Stimulated activated naive B cell treated with anti-CD40 and anti-IgM and Interleukin-4, amounts not matched to agents 10 μg/mL and 1 μg/mL and 100 μg/mL, for 72 hours (primary cell): Measurements from ENCODE around the gene CFAP57.

Experiments used
- ATAC-seq, 2 donors: fragments of 150-1000 bp; cut with Tn5 transposase; replicated peaks; 2 replicates each; pipeline ENCODE4 v1.10.0; 2021; ENCODE audit warnings: moderate library complexity in 1 of 2
- DNase-seq: peaks from one replicate; pipeline ENCODE4 v3.0.0; 2021
- H3K27ac Mint-ChIP-seq: one replicate; pipeline ENCODE4 v1.8.0; 2022; ENCODE audit warnings: mild to moderate bottlenecking, mixed read lengths
- H3K27me3 Mint-ChIP-seq, 2 donors: one replicate each; pipeline ENCODE4 v1.8.0; 2022; ENCODE audit warnings: mixed read lengths in 2 of 2
- H3K36me3 Mint-ChIP-seq, 2 donors: one replicate each; pipeline ENCODE4 v1.8.0; 2022; ENCODE audit warnings: mixed read lengths in 2 of 2, mild to moderate bottlenecking in 1 of 2
- H3K4me1 Mint-ChIP-seq, 2 donors: one replicate each; pipeline ENCODE4 v1.8.0; 2022; ENCODE audit warnings: mixed read lengths in 2 of 2, mild to moderate bottlenecking in 1 of 2
- H3K4me3 Mint-ChIP-seq, 2 donors: one replicate each; pipeline ENCODE4 v1.8.0; 2022; ENCODE audit warnings: mild to moderate bottlenecking in 2 of 2, mixed read lengths in 2 of 2, moderate library complexity in 1 of 2
- H3K9me3 Mint-ChIP-seq, 2 donors: one replicate each; pipeline ENCODE4 v1.8.0; 2022; ENCODE audit warnings: mixed read lengths in 2 of 2, mild to moderate bottlenecking in 1 of 2

The CFAP57 gene

DNA sequence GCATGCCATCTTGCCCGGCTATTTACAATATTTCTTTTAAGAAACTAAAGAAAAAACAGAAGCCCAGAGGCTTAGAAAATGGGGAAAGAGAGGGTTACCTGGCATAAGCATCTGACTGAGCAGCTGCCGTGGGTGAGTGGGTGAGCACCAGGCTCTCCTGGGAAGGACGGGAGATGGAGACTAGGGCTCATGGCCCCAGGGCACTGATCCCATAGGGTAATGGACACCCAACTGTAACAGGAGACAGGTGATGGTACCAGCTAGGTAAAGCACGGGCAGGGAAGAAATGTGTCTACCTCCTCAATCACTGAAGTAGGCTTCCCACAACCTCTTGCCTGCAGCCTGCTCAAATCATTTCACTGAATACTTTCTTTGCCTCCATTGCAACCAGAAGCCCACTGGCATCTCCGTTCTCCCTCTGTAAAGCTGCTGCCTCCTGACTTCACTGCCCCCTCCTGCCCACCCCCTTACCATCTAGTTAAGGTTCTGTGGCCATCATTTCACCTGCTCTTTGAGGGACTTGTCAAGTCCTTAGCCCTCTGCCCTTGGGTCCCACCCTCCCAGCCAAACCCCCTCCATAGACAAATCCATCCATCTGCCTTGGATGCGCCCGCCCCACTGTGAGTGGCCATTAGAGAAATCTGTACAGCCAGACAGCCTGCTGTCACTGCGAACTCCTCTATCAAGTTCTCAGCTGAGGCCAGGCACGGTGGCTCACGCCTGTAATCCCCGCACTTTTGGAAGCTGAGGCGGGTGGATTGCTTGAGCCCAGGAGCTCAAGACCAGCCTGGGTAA lies 103.9 kb downstream of the CFAP57 start:
- Mint-ChIP-seq H3K36me3 (no peaks in the 10 kb centered on the region), H3K4me1 (peaks cover 9 to 11% of the 10 kb centered on the region in 2 donors), H3K27me3 (peaks cover 15 to 25% of the 10 kb centered on the region in 2 donors), H3K9me3 (peaks cover 0 to 4% of the 10 kb centered on the region in 2 donors), H3K4me3 (no peak overlapping the region), H3K27ac (no peak overlapping the region)
- DNase-seq: no peak
- ATAC-seq: no peak

DNA sequence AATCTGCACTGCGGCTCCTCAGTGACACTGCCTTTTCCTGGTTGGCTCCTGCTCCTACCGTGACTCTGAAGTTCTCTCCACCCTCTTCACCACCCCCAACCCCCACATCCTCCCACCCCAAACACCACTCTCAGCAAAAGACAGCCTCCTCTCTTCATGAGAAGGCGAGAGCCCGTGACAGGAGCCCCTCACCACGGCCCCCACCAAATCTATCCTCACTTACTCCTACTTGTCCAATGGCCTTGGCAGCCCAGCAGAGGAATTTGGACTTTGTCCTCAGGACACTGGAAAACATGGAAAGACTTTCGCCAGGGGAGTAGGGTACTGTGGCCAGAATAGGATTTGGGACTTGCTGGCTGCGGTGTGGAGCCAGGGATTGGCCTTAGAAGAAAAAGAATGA lies 104.5 kb downstream of the CFAP57 start:
- no peak for ATAC-seq

DNA sequence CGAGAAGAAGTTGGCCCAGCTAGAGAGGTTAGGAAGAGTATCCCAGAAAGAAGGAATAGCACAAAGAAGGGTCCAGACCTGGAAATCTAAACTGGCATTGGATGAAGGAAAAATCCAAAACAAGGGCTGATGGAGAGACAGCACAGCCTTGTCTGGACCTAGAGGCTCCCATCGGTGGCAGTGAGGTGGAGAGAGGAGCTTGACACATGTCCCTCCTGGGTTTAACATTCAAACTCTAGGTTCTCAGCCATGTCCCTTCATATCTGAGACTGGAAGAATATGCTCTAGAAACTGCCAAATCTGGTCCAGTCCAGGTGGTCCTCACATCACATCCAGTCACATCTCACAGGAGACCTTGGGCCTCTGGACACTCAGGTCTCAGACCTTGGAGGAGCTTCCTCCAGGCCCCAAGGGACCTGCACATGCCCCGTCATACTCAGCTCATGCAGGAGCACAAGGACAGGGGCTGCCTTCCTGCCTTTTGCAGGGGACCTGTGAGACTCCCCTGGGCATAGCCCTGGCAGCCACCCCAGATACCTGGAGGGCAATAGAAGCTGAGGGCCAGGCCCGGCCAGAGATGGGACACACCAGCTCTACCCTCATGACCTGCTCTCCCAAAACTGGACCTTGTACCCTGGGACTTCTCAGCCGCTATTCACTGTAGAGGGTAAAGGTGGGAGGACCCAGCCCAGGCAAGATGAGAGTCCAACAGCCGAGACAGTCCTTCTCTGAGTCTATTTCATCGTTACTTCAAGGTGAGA lies 105.2 kb downstream of the CFAP57 start:
- ATAC-seq (no peak), DNase-seq (no peak)
- no peak overlapping the region for H3K4me3 Mint-ChIP-seq
- H3K27ac Mint-ChIP-seq: no peak overlapping the region
- H3K36me3 Mint-ChIP-seq: no peaks in the 10 kb centered on the region
- H3K4me1 Mint-ChIP-seq: peaks cover 6 to 9% of the 10 kb centered on the region in 2 donors
- H3K9me3 Mint-ChIP-seq: peaks cover 0 to 4% of the 10 kb centered on the region in 2 donors
- H3K27me3 Mint-ChIP-seq: peaks cover 4 to 16% of the 10 kb centered on the region in 2 donors

More for the DNA sequence above, 104.5 kb downstream of the CFAP57 start:
- Mint-ChIP-seq H3K4me1 (peaks cover 6 to 9% of the 10 kb centered on the region in 2 donors), H3K36me3 (no peaks in the 10 kb centered on the region), H3K4me3 (no peak overlapping the region), H3K27me3 (peaks cover 8 to 18% of the 10 kb centered on the region in 2 donors), H3K9me3 (peaks cover 0 to 4% of the 10 kb centered on the region in 2 donors), H3K27ac (peak overlapping the region; percentile 49)
- no peak for DNase-seq

DNA sequence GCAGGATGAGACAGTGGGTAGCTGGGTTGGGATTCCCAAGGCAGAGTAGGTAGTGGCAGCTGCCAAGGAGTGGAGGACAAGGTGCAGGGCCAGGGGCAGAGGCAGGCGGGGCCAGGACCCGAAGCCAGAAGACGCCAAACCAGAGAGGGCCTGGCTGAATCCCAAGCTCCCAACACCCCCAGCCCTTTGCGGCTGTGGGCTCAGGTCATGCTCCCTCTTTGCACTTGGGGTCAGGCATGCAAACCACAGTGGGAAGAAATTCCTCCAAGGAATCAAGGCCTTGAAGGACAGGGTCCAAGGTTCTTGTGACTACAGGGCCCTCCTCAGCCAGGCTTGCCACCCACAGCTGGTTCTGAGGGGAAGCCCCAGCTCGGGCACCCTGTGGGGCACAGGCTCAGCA lies 107.0 kb downstream of the CFAP57 start:
- DNase-seq: no peak
- Mint-ChIP-seq H3K4me1 (peaks cover 6 to 9% of the 10 kb centered on the region in 2 donors), H3K9me3 (peaks cover 0 to 4% of the 10 kb centered on the region in 2 donors)

DNA sequence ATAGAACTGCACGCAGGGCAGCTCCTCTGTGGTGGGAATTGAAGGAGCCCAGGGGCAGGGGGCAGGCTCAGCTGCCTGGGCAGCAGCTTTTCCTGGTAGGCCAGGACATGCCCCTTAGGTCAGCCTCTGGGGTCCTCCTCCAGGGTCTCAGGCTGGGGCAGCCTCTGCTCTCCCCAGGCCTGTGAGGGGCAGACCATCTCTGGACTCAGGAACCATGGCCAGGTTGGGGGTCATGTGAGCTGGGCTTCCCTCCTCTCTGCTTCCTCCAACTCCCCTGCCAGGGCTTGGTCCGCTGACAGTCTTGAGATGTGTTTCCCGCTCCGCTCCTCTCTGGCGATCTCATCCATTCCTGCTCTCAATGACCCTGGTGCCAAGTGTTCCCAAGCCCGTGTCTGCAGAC lies 107.5 kb downstream of the CFAP57 start:
- H3K4me1 Mint-ChIP-seq: peaks cover 2 to 4% of the 10 kb centered on the region in 2 donors
- ATAC-seq: no peak

More for the DNA sequence above, 107.0 kb downstream of the CFAP57 start:
- no peaks in the 10 kb centered on the region for H3K36me3 Mint-ChIP-seq
- H3K27me3 Mint-ChIP-seq: peaks cover 4 to 16% of the 10 kb centered on the region in 2 donors
- H3K4me3 Mint-ChIP-seq: no peak overlapping the region
- no peak overlapping the region for H3K27ac Mint-ChIP-seq
- ATAC-seq: no peak

DNA sequence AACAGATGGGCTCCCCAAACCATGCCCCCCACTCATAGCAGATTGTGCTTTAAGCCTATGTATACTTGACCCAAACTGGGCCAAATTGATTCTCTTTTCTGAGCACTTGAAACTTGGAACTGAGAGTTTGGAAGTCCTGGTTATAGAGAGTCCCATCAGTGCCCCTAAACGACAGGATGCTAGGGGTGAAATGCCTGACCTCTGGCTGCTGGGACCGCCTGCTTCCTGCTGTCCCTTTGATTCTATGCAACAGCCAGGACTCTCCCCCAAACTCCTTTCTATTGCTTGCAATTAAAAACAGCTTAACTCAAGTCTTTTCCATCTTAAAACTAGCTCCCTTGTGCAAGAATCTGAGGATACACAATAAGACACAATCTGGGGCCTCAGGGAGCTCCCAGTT lies 108.6 kb downstream of the CFAP57 start:
- ATAC-seq: no peak
- Mint-ChIP-seq H3K4me1 (peaks cover 0 to 2% of the 10 kb centered on the region in 2 donors), H3K4me3 (no peak overlapping the region), H3K9me3 (no peaks in the 10 kb centered on the region), H3K27ac (no peak overlapping the region), H3K27me3 (peaks cover 4 to 16% of the 10 kb centered on the region in 2 donors), H3K36me3 (no peaks in the 10 kb centered on the region)
- DNase-seq: no peak

More for the DNA sequence above, 107.5 kb downstream of the CFAP57 start:
- Mint-ChIP-seq H3K4me3 (no peak overlapping the region), H3K27ac (no peak overlapping the region), H3K36me3 (no peaks in the 10 kb centered on the region), H3K9me3 (peaks cover 0 to 4% of the 10 kb centered on the region in 2 donors), H3K27me3 (peaks cover 4 to 16% of the 10 kb centered on the region in 2 donors)
- no peak for DNase-seq

DNA sequence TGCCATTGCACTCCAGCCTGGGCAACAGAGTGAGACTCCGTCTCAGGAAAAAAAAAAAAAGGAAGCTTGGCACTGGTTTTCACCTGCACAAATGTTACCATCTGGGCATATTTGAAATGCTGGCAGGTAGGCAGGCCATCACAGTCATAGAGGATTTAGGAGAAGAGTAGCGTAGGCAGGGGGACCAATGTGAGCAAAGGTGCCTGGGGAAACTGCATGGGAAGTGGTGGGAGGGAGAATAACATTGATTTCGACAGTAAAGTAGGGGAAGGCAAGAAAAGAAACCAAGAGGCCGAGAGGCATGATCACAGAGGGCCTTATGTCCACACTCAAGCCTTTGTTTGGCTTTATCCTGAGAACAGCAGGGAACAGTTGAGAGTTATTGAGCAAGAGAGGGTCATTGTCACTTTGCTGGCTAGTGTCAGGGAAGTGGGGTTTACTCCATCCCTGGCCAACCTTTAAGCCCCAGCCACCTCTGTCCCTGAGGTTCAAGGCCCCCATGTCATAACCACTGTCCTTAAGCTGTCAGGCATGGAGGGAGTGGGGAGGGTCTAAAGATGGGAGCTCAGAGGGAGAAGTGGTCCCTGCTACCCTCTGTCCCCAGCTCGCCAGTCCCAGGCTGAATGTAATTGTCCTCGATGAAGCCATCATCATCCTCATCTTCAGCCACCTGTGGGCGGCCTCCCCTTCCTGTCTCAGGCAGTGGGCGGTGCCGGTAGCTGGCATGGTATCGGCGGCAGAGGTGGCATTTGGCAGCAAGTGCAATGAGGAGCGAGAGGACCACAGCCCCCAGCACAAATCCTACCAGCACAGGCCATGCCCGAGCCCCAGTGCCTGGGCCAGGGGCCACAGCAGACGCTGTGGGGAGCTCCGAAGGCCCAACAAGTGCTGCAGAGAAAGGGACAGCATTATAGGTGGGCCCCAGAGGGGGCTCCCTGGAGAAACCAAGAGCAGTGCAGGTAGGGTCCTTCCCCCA lies 110.4 kb downstream of the CFAP57 start:
- H3K4me1 Mint-ChIP-seq: peaks cover 0 to 2% of the 10 kb centered on the region in 2 donors
- no peaks in the 10 kb centered on the region for H3K36me3 Mint-ChIP-seq
- DNase-seq (no peak), ATAC-seq (no peak)
- H3K27ac Mint-ChIP-seq: no peak overlapping the region
- peaks cover 11 to 24% of the 10 kb centered on the region in 2 donors for H3K27me3 Mint-ChIP-seq
- H3K4me3 Mint-ChIP-seq: no peak overlapping the region
- no peaks in the 10 kb centered on the region for H3K9me3 Mint-ChIP-seq

DNA sequence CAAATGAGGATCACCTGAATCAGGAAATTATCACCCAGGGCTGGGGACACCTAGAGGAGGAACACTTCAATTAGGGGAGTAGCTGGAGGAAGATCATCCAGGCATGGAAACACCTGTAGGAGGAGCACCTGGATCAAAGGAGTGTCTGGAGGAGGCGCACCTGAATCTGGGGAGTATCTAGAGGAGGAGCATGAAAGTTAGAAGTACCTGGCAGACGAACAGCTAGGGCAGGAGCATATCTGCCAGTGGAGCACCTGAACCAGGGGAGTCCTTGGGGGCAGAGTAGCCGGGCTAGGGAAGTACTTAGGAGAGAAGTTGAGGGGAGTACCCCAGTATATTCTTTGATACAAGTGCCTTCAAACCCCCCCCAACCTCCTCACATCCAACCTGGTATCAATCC lies 111.9 kb downstream of the CFAP57 start:
- H3K36me3 Mint-ChIP-seq: no peaks in the 10 kb centered on the region
- DNase-seq: no peak
- no peak for ATAC-seq
- peaks cover 0 to 2% of the 10 kb centered on the region in 2 donors for H3K4me1 Mint-ChIP-seq
- peak overlapping the region; percentile 26 for H3K27ac Mint-ChIP-seq
- no peak overlapping the region for H3K4me3 Mint-ChIP-seq
- no peaks in the 10 kb centered on the region for H3K9me3 Mint-ChIP-seq
- peaks cover 15 to 26% of the 10 kb centered on the region in 2 donors for H3K27me3 Mint-ChIP-seq

DNA sequence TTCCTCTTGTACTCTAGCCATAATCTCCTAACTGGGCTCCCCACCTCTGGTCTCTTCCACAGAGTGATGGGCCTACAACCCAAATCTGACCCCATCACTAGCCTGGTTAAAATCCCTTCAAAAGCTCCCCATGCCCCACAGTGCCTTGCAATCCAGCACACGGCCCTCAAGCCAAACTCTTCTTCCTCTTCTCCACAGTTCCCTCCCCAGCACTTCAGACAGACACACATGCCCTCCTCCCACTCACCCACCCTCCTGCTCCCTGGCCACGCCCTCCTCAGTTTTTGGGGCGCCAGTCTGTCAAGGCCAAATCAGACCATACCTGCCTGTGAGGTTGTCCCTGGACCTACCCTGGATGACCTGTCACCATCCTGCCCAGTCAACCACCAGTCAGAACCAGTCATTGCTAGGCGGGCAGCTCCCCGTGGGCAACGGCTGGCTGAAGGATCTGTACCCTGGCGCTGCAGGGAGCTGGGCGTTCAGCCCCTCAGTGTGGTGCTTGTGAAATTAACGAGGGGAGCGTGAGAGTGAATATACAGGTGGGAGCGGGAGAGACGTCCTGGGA lies 112.5 kb downstream of the CFAP57 start:
- Mint-ChIP-seq H3K4me1 (peaks cover 0 to 2% of the 10 kb centered on the region in 2 donors), H3K9me3 (no peaks in the 10 kb centered on the region), H3K27me3 (peaks cover 15 to 26% of the 10 kb centered on the region in 2 donors), H3K36me3 (no peaks in the 10 kb centered on the region), H3K27ac (no peak overlapping the region), H3K4me3 (no peak overlapping the region)
- DNase-seq: no peak
- ATAC-seq: no peak

DNA sequence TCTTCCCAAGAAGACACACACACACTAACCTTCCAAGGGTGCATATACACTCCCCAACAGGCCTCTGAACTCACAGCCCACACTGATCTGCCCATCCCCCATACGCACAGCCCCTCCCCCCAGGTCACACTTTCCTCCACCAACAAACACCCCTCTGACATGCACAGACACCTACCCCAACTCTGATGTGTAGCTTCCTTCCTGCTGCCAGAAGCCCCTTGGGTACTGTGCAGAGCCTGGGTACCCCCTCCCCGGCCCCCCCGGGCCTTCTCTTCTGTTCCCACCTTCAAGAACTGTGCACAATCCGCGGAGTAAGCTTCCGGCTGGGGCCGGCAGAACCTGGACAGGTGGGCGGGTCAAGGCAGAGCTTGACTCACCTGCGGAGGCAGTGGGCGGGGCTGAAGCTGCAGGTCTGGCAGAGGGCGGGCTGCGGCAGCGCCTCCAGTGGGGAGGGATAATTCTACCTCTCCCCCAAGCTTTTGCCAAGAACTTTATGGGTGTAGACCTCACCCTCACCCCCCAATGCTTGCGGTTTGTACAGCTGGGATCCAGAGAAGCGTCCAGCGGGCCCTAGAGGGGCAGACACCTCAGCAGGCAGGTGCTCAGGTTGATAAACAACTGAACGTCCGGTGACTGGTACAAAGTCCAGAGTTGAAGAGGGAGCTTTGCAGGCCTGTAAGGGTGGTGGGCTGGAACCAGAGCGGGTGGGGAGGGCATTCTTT lies 113.3 kb downstream of the CFAP57 start, which contains the start of gene C1orf210:
Gene C1orf210, minus strand, starts transcription at position 313 of the 722 bp plus-strand sequence. CDS start 2,311 bp downstream, outside the sequence.
- H3K27ac Mint-ChIP-seq: no peak within 1 kb of the TSS
- ATAC-seq (no peak), DNase-seq (no peak)
- H3K9me3 Mint-ChIP-seq: no peaks in the 10 kb centered on the region
- peaks cover 15 to 18% of the 10 kb centered on the region in 2 donors for H3K27me3 Mint-ChIP-seq
- H3K4me3 Mint-ChIP-seq: no peak within 1 kb of the TSS
- H3K4me1 Mint-ChIP-seq: peaks cover 0 to 2% of the 10 kb centered on the region in 2 donors
- no peaks in the 10 kb centered on the region for H3K36me3 Mint-ChIP-seq

DNA sequence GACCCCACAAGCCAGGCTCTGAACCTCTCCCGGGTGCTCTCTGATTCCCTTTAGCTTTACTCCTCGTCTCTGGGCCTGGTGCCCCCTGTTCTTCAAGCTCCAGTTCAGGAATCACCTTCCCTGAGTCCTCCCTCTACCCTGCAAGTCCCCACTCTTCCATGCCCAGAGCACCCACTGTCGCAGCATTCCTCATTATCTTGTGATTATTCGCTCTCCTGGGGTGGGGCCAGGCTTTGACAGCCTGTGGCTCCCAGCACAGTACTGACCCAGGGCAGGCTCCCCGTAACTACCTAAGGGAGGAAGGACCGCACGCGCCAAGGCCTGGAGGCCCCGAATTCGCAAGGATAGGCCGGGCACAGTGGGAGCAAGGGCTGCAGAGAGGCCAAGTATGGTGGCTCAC lies 114.0 kb downstream of the CFAP57 start:
- Mint-ChIP-seq H3K4me3 (no peak overlapping the region), H3K9me3 (no peaks in the 10 kb centered on the region), H3K4me1 (peaks cover 0 to 2% of the 10 kb centered on the region in 2 donors), H3K27me3 (peaks cover 15 to 16% of the 10 kb centered on the region in 2 donors), H3K36me3 (no peaks in the 10 kb centered on the region), H3K27ac (no peak overlapping the region)
- ATAC-seq (no peak), DNase-seq (no peak)

DNA sequence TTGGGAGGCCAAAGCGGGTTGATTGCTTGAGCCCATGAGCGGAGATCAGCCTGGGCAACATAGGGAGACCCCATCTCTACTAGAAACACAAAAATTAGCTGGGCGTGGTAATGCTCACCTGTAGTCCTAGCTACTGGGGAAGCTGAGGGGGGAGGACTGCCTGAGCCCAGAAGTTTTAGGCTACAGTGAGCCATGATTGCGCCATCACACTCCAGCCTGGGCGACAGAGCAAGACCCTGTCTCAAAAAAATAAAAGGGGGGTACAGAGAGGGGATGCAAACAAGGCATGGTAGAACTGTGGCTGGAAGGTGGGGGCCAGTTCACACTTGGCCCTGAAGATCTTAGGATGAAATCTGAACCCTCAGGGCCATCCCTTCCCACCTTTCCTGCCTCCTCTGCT lies 114.4 kb downstream of the CFAP57 start:
- Mint-ChIP-seq H3K36me3 (no peaks in the 10 kb centered on the region), H3K4me3 (no peak overlapping the region), H3K9me3 (no peaks in the 10 kb centered on the region), H3K4me1 (peaks cover 0 to 2% of the 10 kb centered on the region in 2 donors), H3K27ac (no peak overlapping the region), H3K27me3 (peaks cover 15 to 16% of the 10 kb centered on the region in 2 donors)
- ATAC-seq (no peak), DNase-seq (no peak)
